Gastrocnemius medialis (tissue), 4 donors: ENCODE results near the gene CD177.
"Not testable (repeated sequence)": the region's sequence is repeated elsewhere in the genome, so short reads cannot be mapped to it uniquely, and the experiment has no call there.

Experiments
- CTCF ChIP-seq, 5 experiments: fragments of 450-650 bp in 3 of 5; fragments of 200-600 bp in 2 of 5; sonication (generic) in 2 of 5; IDR thresholded peaks in 4 of 5; conservative IDR thresholded peaks in 1 of 5; 1 replicate in 4 of 5; 2 replicates in 1 of 5; pipeline ENCODE4 v1.5.1; 2016 to 2019; ENCODE audit warnings: antibody characterized with exemption in 5 of 5, mild to moderate bottlenecking in 3 of 5, moderate library complexity in 3 of 5
- POLR2A ChIP-seq, 2 donors: fragments of 450-650 bp; IDR thresholded peaks; one replicate each; pipeline ENCODE4 v1.6.1; 2017; ENCODE audit warnings: antibody characterized with exemption in 2 of 2, mild to moderate bottlenecking in 2 of 2, moderate library complexity in 2 of 2

GRCh38 chr19:43365677-43366076 is 12.2 kb downstream of the CD177 start:
- TF ChIP-seq CTCF (IDR thresholded peaks at IDR 0.05 in 4 of 5, conservative IDR thresholded peaks at IDR 0.05 in 1 of 5); POLR2A (IDR thresholded peaks at IDR 0.05): not testable (repeated sequence)
